Prostate gland (tissue), 2 donors: Measurements from ENCODE around the gene ACVR2A.

Experiments
- CTCF ChIP-seq, 4 experiments: fragments of 200-600 bp in 2 of 4; fragments of 450-650 bp in 2 of 4; sonication (generic) in 2 of 4; IDR thresholded peaks; 1 replicate in 3 of 4; 2 replicates in 1 of 4; pipeline ENCODE4 v1.5.1; 2016 to 2019; ENCODE audit warnings: antibody characterized with exemption in 4 of 4, mild to moderate bottlenecking in 2 of 4, moderate library complexity in 2 of 4
- POLR2A ChIP-seq: fragments of 450-650 bp; IDR thresholded peaks from one replicate; pipeline ENCODE4 v1.6.1; 2016; ENCODE audit warnings: antibody characterized with exemption, mild to moderate bottlenecking
- POLR2AphosphoS5 ChIP-seq: sonication (generic); formaldehyde crosslinking; IDR thresholded peaks from one replicate; pipeline ENCODE4 v1.6.1; 2017; ENCODE audit warnings: antibody characterized with exemption

- TF ChIP-seq POLR2AphosphoS5 (no peak), CTCF (IDR thresholded peaks at IDR 0.05) (no peak), POLR2A (no peak)
Measured at GRCh38 chr2:147836099-147836498, 8.7 kb upstream of the ACVR2A start.
